ENCODE results near the gene DPYSL4.

The DPYSL4 gene

GRCh38 chr10:132196178-132197113 is 9.7 kb downstream of the DPYSL4 start:
- Histone ChIP-seq H3K4me3 (ENCODE audit: low read length) (no peak overlapping the region), H3K4me2 (ENCODE audit: low read length) (no peak overlapping the region), H3K27me3 (ENCODE audit: control insufficient read depth, insufficient read depth, low read length) (no peaks in the 10 kb centered on the region), H3K4me1 (ENCODE audit: control insufficient read depth, insufficient read depth, low read length) (no peaks in the 10 kb centered on the region), H3K9me3 (replicated peaks; ENCODE audit: low read length) (no peaks in the 10 kb centered on the region), H3K36me3 (ENCODE audit: insufficient read depth, low read length) (no peaks in the 10 kb centered on the region), H3K9ac (ENCODE audit: low read depth, low read length) (no peak overlapping the region)

GRCh38 chr10:132197271-132198067 is 10.7 kb downstream of the DPYSL4 start:
- no peak overlapping the region for H3K9ac ChIP-seq (ENCODE audit: low read depth, low read length)
- no peak overlapping the region for H3K4me3 ChIP-seq (ENCODE audit: low read length)
- H3K36me3 ChIP-seq (ENCODE audit: insufficient read depth, low read length): no peaks in the 10 kb centered on the region
- no peaks in the 10 kb centered on the region for H3K27me3 ChIP-seq (ENCODE audit: control insufficient read depth, insufficient read depth, low read length)
- no peaks in the 10 kb centered on the region for H3K4me1 ChIP-seq (ENCODE audit: control insufficient read depth, insufficient read depth, low read length)
- H3K9me3 ChIP-seq (replicated peaks; ENCODE audit: low read length): no peaks in the 10 kb centered on the region
- no peak overlapping the region for H3K4me2 ChIP-seq (ENCODE audit: low read length)

GRCh38 chr10:132198068-132198370 is 11.3 kb downstream of the DPYSL4 start:
- no peaks in the 10 kb centered on the region for H3K36me3 ChIP-seq (ENCODE audit: insufficient read depth, low read length)
- no peak overlapping the region for H3K4me2 ChIP-seq (ENCODE audit: low read length)
- no peak overlapping the region for H3K4me3 ChIP-seq (ENCODE audit: low read length)
- no peaks in the 10 kb centered on the region for H3K27me3 ChIP-seq (ENCODE audit: control insufficient read depth, insufficient read depth, low read length)
- no peaks in the 10 kb centered on the region for H3K4me1 ChIP-seq (ENCODE audit: control insufficient read depth, insufficient read depth, low read length)
- H3K9me3 ChIP-seq (replicated peaks; ENCODE audit: low read length): no peaks in the 10 kb centered on the region
- H3K9ac ChIP-seq (ENCODE audit: low read depth, low read length): no peak overlapping the region

- Histone ChIP-seq H3K4me2 (ENCODE audit: low read length) (no peak overlapping the region), H3K36me3 (ENCODE audit: insufficient read depth, low read length) (no peaks in the 10 kb centered on the region), H3K27me3 (ENCODE audit: control insufficient read depth, insufficient read depth, low read length) (no peaks in the 10 kb centered on the region), H3K9me3 (replicated peaks; ENCODE audit: low read length) (no peaks in the 10 kb centered on the region), H3K4me1 (ENCODE audit: control insufficient read depth, insufficient read depth, low read length) (no peaks in the 10 kb centered on the region), H3K4me3 (ENCODE audit: low read length) (no peak overlapping the region), H3K9ac (ENCODE audit: low read depth, low read length) (no peak overlapping the region)
Measured at GRCh38 chr10:132198381-132199181, 11.8 kb downstream of the DPYSL4 start.

- Histone ChIP-seq H3K4me3 (ENCODE audit: low read length) (no peak overlapping the region), H3K36me3 (ENCODE audit: insufficient read depth, low read length) (no peaks in the 10 kb centered on the region), H3K4me1 (ENCODE audit: control insufficient read depth, insufficient read depth, low read length) (no peaks in the 10 kb centered on the region), H3K4me2 (ENCODE audit: low read length) (no peak overlapping the region), H3K9me3 (replicated peaks; ENCODE audit: low read length) (no peaks in the 10 kb centered on the region), H3K27me3 (ENCODE audit: control insufficient read depth, insufficient read depth, low read length) (no peaks in the 10 kb centered on the region), H3K9ac (ENCODE audit: low read depth, low read length) (no peak overlapping the region)
Measured at GRCh38 chr10:132199268-132199853, 12.6 kb downstream of the DPYSL4 start.

- no peak overlapping the region for H3K4me2 ChIP-seq (ENCODE audit: low read length)
- no peaks in the 10 kb centered on the region for H3K4me1 ChIP-seq (ENCODE audit: control insufficient read depth, insufficient read depth, low read length)
- H3K4me3 ChIP-seq (ENCODE audit: low read length): no peak overlapping the region
- H3K9me3 ChIP-seq (replicated peaks; ENCODE audit: low read length): no peaks in the 10 kb centered on the region
- H3K9ac ChIP-seq (ENCODE audit: low read depth, low read length): no peak overlapping the region
- no peaks in the 10 kb centered on the region for H3K36me3 ChIP-seq (ENCODE audit: insufficient read depth, low read length)
- no peaks in the 10 kb centered on the region for H3K27me3 ChIP-seq (ENCODE audit: control insufficient read depth, insufficient read depth, low read length)
Measured at GRCh38 chr10:132199854-132200311, 13.1 kb downstream of the DPYSL4 start.

GRCh38 chr10:132200344-132201110 is 13.8 kb downstream of the DPYSL4 start:
- H3K36me3 ChIP-seq (ENCODE audit: insufficient read depth, low read length): no peaks in the 10 kb centered on the region
- H3K4me1 ChIP-seq (ENCODE audit: control insufficient read depth, insufficient read depth, low read length): no peaks in the 10 kb centered on the region
- H3K4me3 ChIP-seq (ENCODE audit: low read length): no peak overlapping the region
- no peak overlapping the region for H3K4me2 ChIP-seq (ENCODE audit: low read length)
- no peaks in the 10 kb centered on the region for H3K27me3 ChIP-seq (ENCODE audit: control insufficient read depth, insufficient read depth, low read length)
- no peaks in the 10 kb centered on the region for H3K9me3 ChIP-seq (replicated peaks; ENCODE audit: low read length)
- H3K9ac ChIP-seq (ENCODE audit: low read depth, low read length): no peak overlapping the region

- no peaks in the 10 kb centered on the region for H3K4me1 ChIP-seq (ENCODE audit: control insufficient read depth, insufficient read depth, low read length)
- no peak overlapping the region for H3K4me2 ChIP-seq (ENCODE audit: low read length)
- H3K27me3 ChIP-seq (ENCODE audit: control insufficient read depth, insufficient read depth, low read length): no peaks in the 10 kb centered on the region
- H3K36me3 ChIP-seq (ENCODE audit: insufficient read depth, low read length): no peaks in the 10 kb centered on the region
- no peaks in the 10 kb centered on the region for H3K9me3 ChIP-seq (replicated peaks; ENCODE audit: low read length)
- H3K4me3 ChIP-seq (ENCODE audit: low read length): no peak overlapping the region
- H3K9ac ChIP-seq (ENCODE audit: low read depth, low read length): no peak overlapping the region
Measured at GRCh38 chr10:132201111-132201969, 14.6 kb downstream of the DPYSL4 start.

GRCh38 chr10:132202070-132202970 is 15.6 kb downstream of the DPYSL4 start:
- Histone ChIP-seq H3K4me3 (ENCODE audit: low read length) (no peak overlapping the region), H3K4me1 (ENCODE audit: control insufficient read depth, insufficient read depth, low read length) (no peaks in the 10 kb centered on the region), H3K9me3 (replicated peaks; ENCODE audit: low read length) (no peaks in the 10 kb centered on the region), H3K4me2 (ENCODE audit: low read length) (no peak overlapping the region), H3K9ac (ENCODE audit: low read depth, low read length) (no peak overlapping the region), H3K27me3 (ENCODE audit: control insufficient read depth, insufficient read depth, low read length) (no peaks in the 10 kb centered on the region), H3K36me3 (ENCODE audit: insufficient read depth, low read length) (no peaks in the 10 kb centered on the region)
